Fibroblast of skin of right biceps (primary cell): Measurements from ENCODE around the gene CAMKK2.
"Not testable (repeated sequence)": the region's sequence is repeated elsewhere in the genome, so short reads cannot be mapped to it uniquely, and the experiment has no call there.

Experiments used
- DNase-seq: peaks from one replicate; pipeline ENCODE4 v3.0.0-alpha.2; 2013

Gene CAMKK2

DNA sequence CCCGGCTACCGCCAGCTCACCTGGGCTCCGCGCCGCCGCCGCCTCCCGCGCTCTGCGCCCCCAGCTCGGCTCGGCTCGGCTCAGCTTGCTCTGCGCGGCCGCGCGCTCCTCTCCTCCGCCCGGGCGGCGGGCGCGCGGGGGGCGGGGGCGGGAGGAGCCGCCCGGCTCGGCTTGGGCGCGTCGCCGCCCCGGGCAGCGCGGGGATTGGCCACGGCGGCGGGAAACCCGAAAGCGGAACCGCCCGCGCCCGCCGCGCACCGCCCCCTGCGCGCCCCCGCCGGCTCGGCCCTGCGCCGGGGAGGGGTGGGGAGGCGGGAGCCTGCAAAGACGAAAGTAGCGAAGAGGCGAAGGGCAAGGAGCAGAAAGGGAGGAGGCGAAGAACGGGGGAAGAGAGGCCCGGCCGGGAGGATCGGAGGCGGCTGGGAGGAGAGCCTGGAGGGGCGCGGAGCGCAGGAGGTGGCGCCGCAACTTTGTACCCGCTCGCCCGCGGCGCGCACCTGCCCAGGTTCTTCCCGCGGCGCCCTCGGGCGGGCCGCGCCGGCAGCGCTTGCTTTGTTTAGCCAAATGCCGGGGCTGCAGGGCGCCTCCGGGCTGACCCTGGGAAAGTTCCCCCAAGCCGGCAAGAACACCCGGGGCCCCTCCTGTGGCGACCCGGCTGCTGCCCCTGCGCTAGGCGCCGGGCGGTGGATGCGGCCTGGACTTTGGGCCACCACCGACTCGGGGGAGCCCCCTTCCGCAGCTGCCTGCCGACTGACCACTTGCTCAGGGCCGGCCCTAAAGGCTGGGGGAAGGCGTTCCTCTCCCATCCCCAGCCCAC is at the start of gene CAMKK2:
Gene CAMKK2, minus strand, starts transcription at position 92 of the 817 bp plus-strand sequence. CDS start 22,183 bp downstream, outside the sequence.
- DNase-seq = peak; percentile 86

DNA sequence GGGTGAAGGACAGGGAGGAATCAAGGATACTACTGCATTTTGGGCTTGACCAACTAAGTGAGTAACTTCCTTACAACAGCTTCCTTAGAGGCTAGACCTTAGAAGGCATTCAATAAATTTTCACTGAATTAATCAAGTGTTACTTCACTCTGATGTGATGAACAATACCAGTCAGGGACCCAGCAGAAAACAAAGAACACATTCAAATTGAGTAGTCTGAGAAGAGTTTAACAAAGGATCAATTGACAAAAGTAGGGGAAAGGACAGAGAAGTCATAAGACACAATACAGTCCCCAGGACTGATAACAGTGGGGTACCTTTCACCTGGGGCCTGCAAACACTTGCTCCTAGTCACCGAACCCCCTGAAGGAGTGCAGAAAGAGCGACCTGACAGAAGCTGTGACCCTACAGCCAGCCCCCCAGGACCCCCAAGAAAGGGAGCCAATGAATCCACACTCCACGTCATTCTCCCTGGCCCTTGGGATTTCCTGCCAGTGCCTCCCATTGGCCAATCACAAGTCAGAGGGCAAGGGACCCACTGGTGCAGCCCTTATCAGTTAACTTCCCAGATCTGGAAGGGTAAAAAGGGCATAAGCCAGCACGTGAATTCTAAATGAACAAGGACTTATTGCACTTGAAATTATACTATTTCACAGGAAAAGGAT is 48.8 kb upstream of the CAMKK2 start:
- DNase-seq = no peak

DNA sequence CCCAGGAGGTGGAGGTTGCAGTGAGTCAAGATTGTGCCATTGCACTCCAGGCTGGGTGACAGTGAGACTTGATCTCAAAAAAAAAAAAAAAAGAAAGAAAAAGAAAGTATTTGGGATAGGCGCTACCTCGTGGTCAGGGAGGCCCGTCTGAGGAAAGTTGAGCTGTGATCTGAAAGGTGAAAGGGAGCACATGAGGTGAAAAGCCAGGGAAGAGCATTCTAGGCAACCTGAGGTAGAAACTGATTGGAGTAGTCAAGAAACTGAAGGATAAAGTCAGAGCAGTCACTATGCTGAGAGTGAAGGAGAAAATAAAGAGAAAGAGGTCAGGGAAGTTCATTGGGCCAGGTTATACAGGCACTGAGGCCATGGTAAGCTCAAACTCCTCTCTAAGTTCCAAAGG is 48.0 kb upstream of the CAMKK2 start:
- DNase-seq = no peak

DNA sequence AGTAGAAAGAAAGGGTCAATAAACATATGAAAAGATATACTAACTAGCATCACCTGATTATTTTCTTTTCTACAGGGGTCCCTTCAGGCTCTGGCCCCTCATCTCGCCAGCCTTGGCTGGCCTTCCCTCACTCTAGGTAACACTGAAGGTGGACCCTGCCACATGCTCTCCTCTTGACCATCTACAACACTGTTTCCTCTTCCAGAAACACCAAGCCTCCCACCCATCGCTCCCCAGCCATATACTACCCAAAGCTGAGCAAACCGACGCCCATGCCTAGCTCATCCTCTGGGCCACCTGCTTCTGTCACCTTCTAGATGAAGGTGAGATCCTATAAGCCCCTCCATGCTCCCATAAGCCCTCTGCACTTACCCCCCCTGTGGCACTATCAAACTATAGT is 40.9 kb upstream of the CAMKK2 start:
- DNase-seq = no peak

DNA sequence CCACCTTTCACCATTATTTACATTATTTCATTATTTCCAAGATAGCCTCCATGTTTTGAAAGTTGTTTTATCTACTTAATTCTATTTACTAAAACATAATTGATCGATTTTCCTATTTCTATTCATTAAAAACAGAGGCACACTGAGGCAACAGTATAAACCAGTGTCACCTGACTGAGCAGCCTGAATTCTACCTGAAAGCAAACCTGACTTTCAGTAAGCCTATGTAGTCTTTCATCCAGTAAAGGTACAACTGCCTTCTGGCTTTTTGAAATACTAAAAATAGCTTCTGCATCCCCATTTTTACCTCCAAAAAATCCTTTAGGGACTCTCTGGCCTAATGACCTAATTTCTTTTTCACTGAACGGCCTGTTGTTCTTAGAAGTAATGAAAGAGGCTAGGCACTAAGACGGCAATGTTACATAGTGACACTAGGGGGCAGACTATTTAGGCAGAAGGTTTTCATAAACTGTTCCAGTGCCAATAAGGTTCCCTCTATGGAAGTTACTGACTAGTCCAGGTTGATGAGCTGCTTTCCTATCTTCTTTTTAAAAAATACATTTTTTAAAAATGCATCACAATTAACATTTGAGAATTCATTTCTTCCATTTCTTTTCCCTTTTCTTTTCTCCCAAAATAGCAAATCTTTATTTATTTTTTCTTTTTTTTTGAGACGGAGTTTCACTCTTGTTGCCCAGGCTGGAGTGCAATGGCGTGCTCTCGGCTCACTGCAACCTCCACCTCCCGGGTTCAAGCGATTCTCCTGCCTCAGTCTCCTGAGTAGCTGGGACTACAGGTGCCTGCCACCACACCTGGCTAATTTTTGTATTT is 38.2 kb upstream of the CAMKK2 start:
- DNase-seq = peak; percentile 64

DNA sequence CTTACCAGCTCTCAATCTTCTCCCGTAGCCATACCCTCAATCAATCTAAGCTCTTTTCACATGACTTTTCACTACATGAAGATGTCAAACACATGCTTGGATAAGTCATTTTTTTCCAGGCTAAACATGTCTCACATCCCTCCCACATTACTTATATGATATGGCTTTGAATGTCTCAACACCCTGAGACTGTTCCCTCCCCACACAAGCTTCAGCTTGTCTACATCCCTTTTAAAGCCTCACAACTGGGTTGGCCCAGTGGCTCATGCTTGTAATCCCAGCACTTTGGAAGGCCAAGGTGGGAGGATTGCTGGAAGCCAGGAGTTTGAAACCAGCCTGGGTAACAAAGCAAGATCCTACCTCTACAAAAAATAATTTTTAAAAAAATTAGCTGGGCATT is 37.2 kb upstream of the CAMKK2 start:
- DNase-seq = no peak

DNA sequence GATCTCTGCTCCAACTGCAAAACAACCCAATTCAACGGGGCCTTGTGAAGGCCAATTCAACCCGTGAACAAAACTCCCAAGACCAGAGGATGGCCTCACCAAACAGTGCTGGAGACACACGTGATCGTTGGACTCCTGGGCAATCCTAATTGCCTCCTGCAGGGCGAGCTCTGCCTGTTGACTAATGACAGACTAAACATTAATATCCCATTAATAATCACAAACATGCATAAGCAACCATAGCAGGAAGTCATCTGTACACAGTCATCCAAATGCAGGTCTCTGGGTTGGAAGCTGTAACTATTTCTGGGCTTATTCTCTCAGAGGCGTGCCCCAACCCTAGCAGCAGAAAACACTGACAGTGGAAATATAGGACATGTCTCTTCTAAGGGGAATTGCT is 34.7 kb upstream of the CAMKK2 start:
- no peak for DNase-seq

DNA sequence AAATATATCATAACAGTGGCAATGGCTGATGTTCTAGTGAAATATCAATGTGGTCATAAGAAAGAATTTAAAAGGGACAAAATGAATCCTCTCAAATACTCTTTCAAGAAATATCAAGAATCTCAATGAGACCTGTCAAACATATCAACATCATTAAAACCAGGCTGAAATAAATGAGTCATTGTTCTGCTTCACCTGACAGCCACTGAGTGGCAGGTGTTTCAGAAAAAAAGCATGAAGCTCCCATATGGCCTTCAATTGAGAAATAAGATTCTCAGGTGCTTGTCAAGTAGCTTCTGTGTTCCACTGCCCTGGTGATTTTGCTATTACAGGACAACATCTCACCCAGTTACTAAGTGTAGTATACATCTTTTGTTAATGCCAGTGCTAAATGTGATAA is 34.2 kb upstream of the CAMKK2 start:
- DNase-seq = no peak

DNA sequence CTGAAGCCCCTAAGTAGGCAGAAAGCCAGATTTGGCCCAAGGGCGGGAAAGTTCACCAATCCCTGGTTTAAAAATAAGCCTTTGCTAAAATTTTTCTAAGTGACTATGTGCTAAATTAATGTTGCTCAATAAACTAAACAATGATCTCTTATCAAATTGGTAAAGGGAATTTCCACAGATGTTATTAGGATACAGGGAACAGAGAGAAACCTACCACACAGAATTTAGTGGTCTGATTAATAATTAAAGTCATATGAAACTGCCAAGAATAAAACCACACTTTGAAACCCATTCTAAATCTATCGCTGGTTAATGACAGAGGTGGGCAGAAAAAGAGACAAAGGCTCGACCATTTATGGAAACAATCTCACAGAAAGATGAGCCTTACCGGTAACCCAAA is 33.7 kb upstream of the CAMKK2 start:
- no peak for DNase-seq

DNA sequence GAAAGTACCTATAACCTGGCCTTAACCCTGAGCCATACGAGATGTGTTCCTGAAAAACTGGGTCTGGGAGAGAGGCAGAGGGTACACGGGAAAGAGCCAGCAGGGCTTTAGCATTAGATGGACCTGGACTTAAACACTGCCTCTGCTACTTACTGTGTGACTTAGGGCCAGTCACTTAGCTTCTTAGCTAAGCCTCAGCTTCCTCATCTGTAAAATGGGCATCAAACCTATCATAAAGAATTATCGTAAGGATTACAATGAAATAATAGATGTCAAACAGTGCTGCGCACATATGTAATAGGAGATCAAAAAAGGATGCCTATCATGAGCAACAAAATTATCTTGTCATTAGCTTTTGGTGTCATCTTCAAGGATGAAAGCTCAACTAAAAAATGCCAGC is 32.1 kb upstream of the CAMKK2 start:
- DNase-seq = no peak

DNA sequence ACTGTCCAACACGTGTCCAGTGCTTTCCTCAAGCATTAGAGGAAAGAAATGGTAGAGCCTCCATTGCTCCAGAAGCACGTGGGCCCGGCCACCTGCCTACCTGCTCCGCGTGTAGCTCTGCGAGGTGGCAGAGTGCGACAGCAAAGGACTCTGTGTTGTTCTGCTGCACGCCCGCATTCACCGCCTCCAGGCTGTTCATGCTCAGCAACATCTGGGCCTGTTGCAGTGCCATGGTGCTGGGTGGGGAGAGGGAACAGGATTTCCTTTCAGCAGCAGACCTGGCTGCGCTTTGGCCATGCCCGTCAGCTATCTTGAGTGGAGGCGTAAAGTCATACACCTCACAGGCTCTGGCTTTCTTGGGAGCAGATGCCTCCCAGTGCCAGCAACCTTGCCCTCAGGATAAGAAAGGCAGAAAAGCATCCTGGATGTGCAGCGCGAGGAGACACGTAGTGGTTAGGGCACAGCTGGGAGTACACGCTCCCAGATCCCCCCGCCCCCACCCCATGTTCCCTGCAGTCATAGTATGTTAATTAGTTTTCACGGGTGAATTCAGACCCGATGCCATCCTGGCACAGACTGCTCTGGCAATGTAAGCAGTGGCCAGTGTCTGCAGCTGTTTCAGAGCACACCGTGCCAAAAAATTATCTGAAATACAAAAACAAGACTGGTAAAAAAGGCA is 30.6 kb upstream of the CAMKK2 start:
- DNase-seq = no peak

DNA sequence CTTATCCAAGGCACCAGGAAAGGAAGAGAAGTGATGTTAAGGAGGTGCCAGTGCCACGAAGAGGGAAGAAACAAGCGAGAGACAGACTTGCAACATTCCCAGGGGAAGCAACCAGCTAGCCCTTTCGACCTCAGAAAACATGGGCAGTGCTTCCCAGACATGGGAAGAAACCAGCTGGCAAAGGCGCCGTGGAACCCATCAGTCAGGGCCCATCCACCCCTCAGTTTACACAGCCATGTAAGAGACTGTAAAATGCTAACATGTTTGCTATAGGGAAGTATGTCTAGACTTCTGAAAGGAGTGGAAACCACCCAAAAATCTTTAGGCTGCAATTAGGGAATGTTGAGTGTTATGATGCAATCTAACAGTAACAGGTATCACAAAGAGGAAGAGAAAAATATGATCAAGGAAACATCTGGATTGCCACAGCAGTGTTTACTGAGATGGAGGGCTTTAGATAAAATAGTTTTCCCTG is 29.4 kb upstream of the CAMKK2 start:
- peak; percentile 4 for DNase-seq

DNA sequence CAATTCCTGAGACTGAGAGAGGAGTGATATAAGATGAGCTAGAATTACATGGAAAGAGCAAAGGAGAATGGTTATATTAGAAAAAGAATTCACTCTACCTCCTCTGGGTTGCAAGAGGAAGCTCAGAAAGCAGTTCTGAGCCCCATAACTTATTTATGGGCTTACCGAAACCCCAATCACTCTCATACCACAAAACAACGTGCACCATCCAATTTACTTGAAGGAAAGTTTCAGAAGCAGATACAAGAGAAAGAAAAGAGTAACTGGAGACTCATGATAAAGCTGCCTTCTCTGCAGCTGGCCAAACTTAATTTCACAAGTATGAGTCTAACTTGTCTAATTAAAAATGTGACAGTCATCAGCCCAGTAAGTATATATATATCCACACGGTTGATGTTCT is 27.4 kb upstream of the CAMKK2 start:
- no peak for DNase-seq

DNA sequence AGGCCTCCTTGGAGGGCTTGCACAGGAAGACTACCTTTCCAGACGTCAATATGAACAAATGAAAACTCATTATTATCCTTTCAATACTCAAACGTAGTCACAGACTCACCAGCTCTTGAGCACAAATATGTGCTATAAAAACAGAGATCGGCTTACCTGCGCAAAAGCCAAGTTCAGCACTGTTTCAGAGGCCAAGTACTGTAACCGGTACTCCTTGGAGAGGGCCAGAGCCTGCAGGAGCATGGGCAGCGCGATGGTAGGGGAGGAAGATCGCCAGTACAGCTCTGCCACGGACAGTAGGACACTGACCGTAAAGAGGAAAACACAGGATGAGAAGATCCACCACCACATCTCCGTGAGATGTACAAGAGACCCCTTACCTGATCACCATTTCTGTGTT is 21.6 kb upstream of the CAMKK2 start:
- no peak for DNase-seq

DNA sequence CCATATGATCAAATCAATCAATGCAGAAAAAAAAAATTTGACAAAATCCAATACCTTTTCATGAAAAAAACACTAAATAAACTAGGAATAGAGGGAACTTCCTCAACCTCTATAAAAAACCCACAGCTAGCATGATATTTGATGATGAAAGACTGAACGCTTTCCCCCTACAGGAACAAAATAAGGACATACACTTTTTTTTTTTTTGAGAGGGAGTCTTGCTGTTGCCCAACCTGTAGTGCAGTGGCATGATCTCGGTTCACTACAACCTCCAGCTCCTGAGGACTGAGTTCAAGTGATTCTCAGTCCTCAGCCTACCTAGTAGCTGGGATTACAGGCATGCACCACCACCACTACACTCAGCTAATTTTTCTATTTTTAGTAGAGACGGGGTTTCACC is 17.9 kb upstream of the CAMKK2 start:
- DNase-seq = no peak

DNA sequence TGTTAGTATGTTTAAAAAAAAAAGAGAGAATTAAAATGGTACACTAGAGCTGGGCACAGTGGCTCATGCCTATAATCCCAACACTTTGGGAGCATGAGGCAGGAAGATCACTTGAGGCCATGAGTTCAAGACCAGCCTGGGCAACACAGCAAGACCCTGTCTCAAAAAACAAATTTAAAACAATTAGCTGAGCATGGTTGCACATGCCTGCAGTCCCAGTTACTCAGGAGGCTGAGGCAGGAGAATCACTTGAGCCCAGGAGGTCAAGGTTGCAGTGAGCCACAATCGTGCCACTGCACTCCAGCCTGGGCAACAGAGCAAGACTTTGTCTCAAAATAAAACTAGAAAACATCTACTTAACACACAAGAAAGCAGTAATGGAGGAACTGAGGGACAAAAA is 13.7 kb upstream of the CAMKK2 start:
- not testable (repeated sequence) for DNase-seq

DNA sequence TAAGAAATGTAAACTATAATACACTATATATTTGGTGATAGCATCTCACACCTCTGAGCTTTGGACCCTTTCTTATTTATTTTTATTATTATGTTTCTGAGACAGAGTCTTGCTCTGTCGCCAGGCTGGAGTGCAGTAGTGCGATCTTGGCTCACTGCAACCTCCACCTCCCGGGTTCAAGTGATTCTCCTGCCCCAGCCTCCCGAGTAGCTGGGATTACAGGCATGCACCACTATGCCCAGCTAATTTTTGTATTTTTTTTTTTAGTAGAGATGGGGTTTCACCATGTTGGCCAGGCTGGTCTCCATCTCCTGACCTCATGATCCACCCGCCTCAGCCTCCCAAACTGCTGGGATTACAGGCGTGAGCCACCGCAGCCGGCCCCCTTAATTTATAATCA is 10.9 kb upstream of the CAMKK2 start:
- DNase-seq = not testable (repeated sequence)

DNA sequence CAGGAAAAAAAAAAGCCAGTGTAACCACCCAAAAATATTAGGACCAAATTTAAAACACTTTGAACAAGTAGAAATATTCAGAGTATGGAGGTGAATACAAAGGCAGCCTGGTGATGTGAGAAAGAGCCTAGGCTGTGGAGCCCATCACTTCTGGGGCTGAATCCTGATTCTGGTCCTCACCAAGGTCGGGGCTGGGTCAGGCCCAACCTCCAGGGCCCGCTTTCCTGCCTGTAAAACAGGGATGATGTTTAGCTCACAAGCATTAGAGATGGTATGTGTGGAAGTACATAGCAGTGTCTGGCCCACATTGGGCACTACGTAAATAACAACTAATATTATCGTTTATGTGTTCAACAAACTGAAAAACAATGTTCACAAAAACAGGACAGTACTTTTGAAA is 7.8 kb upstream of the CAMKK2 start:
- no peak for DNase-seq

DNA sequence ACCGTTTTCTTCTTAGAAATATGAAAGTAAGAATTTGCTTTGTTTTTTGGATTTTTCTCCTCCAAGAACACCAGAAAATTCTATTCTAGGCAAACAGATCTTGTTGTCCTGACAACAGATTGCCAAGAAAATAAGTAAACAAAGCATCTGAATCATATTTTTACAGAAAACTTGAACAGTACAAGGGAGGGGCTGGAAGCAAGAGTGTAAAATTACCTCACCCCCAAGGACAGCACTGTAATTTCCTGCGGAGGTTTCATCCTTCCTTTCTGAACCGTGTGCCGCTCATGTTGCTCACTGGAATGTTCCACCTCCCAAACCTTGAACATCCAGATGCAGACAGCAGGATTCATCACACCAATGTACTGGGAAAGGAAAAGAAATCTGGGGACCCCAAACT is 5.4 kb upstream of the CAMKK2 start:
- DNase-seq = no peak

DNA sequence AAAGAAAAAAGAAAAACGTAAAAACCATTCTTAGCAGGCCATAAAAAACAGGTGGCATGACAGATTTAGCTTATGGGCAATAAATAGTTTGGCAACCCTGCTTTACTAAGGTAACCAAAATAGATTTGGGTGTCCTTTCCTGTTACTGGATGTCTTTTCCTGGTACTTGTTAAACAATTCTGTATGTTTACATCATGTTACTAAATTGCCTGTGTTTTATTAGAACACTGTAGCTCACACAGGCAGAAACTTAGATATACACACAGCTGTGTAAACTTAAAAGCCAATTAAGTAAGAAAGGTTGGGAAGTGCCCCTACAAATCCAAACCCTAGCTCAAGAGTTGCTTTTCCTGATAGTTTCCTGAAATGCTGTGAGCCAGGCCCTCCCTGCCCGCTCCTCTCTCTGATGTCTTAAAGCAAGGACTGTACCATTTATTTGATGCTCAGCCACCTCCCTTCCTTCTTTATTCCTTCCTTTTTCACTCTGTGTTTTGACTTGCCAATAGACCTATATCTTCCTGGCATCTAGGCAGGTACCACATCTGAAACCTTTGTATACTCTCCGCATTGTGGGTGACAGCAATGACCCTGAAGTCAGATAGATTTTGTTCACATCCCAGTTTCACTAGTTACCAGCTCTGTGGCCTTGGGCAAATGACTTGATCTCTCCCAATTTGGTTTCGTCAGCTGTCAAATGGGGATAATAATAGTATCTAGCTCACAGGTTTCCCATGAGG is 3.7 kb upstream of the CAMKK2 start:
- DNase-seq = no peak

DNA sequence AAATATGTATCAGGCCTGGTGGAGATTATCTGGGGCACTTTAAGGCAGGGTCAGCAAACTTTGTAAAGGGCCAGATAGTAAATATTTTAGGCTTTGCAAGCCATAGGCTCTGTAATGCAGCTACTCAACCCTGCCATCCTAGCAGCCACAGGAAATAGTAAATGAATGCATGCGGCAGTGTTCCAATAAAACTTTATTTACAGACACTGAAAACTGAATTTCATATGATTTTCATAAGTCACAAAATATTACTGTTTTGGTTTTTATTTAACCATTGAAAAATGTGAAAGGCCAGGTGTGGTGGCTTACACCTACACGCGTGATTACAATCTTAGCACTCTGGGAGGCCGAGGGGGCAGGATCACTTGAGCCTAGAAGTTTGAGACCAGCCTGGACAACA is 3.2 kb upstream of the CAMKK2 start:
- no peak for DNase-seq

DNA sequence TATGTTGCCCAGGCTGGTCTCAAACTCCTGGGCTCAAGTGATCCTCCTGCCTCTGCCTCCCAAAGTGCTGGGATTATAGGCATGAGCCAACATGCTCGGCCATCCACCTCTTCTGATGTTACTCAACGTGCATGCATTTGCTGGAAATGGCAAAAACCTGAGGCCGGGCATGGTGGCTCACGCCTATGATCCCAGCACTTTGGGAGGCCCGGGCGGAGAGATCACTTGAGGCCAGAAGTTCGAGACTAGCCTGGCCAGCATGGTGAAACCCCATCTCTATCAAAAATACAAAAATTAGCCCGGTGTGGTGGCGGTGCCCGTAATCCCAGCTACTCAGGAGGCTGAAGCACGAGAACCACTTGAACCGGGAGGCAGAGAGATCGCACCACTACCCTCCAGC is 1.9 kb upstream of the CAMKK2 start:
- not testable (repeated sequence) for DNase-seq
